Measurements from ENCODE around the gene ORM1.

Gene ORM1

DNA sequence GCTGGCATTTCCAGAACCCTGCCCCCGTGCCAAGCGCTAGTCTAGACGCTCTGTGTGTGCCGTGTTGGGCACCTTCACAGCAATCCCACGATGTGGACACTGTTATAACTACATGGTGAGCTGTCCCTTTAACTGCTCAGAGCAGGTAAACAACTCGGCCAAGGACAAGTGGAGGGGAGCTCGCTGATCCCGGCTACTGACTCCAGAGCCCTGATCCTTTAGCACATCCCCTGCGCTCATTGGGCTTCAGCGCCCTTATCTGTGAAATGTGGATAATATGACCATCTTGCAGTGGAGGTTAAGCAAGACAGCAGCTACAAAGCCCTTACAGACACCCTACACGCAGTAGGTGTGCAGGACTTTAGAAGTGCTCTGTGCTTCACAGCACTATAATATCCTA lies 23.2 kb downstream of the ORM1 start:
- no peak for DNase-seq

GRCh38 chr9:114347675-114348074 lies 24.8 kb downstream of the ORM1 start:
- DNase-seq, result no peak

DNA sequence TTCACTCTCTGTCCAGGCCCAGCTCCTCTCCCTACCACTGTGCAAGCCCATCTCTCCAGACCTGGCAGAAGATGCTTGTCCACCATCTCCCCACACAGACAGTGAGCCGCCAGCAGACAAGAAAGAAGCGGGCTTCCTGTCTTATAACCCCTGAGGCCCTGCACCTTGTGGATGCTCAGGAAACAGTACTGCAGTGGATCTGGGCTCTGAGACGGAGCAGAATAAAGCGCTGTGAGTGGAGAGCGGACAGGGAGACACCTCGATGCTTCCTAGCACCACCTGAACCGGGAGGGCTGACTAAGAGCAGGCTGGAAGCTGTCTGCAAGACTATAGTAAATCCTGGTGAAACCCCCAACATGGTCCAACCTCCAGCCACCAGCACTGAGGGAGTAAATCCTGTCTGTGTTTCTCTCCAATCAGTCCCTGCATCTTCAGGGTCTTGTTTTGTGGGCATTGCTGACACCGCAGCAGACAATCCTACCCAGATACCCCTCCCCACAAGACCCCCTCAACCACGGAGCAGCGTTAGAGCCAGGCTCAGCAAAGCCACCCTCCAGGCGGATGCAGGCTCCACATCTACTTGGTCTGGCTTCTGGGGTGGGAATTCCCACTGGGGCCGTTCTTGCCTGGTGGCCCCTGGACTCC lies 25.5 kb downstream of the ORM1 start:
- DNase-seq, result no peak

- DNase-seq, result peak; percentile 44
These were observed 26.1 kb downstream of the ORM1 start for GRCh38 chr9:114348906-114349482.

DNA sequence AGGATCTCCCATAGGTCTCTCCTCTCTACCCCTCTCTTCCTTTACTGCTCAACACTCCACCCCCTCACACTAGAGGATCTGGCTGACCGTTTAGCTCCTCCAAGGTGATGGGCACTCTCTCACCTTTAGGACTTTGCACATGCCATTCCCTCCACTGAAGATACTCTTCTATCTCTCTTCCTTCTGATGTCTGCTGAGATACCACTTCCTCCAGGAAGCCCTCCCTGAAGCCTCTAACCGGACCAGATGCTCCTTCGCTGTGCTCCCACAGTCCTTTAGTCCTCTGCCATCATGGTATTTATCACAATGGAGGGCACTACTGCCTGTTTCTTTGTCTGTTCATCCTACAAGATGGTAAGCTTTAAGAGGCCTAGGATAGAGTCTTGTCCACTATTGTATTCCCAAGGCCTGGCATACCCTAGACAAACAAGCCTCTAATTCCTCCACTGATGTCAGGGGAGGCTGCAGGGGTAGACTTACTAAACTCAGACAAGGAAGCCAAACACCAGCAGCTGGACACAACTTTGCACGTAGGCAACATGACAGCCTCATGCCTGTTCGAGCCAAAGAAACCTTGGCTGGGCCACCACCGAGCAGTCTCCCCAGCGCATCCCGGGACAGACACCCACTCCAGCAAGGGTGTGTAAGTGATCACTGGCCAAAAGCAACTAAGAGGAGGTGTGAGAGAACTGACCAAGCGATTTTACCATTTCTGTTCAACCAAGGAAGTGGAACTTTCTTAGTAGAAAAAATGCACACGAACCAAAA lies 27.0 kb downstream of the ORM1 start:
- no peak for DNase-seq

- no peak for DNase-seq
These were observed 27.9 kb downstream of the ORM1 start for GRCh38 chr9:114350636-114351401.

GRCh38 chr9:114351932-114352331 lies 29.0 kb downstream of the ORM1 start:
- no peak for DNase-seq

GRCh38 chr9:114355821-114356220 lies 32.9 kb downstream of the ORM1 start:
- DNase-seq, result no peak

- no peak for DNase-seq
These were observed 33.9 kb downstream of the ORM1 start for GRCh38 chr9:114356792-114357191.

DNA sequence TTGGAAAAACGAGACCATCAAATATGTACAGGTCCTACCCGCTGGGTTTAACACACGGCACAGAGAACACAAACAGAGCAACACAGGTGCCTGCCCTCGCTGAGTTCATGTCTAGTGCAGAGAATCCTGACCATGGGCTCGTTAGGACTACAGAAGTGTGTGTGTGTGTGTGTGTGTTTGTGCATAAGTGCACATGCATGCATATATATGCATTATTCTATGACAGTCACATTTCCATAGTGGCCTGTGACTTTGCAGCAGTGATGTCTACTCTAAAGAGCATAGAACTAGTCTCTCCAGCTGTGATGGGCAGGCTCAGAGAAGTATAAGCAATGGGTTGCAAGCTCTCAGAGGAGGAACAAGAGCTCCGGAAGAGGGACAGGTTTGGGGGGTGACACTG lies 34.5 kb downstream of the ORM1 start:
- DNase-seq, result no peak

DNA sequence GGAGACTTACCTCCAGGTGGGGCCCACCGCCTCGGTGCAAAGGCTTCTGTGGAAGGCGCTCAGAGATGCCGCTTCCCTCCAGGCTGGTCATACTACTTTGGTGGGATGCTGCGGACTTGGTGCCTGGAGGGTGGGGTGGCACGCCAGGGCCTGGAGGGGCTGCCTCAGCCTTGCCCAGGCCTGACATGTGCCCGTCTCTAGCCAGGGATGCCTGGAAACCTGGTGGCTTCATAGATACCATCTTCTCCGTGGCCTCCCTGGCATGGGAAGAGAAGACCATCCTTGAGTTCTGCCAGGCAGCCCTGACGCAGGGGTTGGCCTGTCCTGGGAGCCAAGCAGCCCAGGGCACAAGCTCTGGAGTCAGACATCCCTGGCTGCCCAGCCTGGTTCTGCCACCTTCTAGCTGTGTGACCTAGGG lies 35.0 kb downstream of the ORM1 start:
- DNase-seq, result no peak

DNA sequence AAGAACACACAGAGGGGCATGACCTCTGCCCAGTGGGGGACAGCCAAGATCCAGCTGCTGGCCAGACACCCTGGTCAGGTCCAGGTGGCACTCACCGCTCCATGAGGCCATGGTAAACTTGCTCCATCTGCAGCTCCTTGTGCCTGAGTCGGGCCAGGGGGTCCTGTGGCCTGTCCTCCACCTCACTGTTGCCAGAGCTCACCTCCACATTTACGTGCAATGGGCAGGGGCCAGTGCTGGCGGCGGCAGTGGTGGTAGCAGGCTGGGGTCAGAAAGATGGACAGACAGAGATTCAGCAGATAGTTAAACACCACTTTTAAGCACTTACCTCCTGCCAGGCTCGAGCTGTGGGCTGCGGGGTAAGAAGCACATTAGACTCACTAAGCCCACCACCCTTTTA lies 36.9 kb downstream of the ORM1 start:
- no peak for DNase-seq

DNA sequence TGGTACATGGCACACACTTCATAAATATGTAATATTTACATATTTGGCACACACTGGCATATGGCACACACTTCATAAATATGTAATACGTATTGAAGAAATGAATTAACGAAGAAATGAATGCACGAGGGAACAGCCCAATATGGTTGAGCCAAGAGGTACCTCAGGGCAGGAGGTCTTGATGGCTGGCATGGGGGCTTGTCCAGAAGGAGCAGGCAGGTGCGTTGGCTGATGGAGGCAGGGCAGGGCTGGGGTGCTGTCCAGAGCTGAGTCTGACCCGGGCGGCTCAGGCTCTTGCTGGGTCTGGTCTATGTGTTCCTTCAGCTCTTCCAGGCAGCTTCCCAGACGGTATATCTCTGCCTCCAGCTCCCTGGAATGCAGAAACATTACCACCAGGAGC lies 38.6 kb downstream of the ORM1 start:
- DNase-seq, result no peak

DNA sequence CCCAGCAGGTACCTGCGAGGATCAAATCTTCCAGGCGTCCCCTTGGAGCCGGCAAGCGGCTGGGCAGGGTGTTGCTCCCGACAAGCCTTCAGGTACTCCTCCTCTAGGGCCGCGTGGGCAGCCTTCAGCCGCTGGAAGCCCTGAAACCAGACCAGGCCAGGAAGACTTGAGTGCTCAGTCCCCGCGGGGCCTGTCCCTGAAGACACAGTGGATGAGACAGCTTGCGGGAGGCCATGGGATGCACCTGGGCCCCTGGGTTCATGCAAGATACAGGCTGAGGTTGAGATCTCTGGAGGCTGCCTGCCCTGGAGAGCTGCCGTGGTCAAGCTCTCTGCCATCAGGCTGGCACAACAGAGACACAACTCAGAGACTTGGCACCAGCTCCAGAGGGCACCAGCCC lies 39.5 kb downstream of the ORM1 start:
- DNase-seq, result no peak

DNA sequence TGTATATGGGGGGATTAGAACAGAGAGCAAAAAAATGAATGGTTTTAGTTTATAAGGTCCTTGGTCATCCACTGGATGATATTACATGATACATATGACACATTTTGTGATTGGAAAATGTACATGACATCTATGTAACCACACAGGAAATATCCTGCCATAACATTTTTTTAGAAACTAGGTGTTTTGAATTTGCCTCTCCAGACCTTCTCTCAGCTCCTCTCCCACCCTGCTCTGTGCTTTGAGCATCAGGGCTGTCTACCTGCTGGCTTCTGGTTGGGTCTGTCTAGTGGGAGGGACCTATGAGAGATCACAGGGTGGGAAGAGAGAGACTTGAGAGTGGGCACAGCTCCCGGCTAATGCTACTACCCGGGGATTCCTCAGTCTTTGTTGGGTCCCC lies 40.5 kb downstream of the ORM1 start:
- no peak for DNase-seq

DNA sequence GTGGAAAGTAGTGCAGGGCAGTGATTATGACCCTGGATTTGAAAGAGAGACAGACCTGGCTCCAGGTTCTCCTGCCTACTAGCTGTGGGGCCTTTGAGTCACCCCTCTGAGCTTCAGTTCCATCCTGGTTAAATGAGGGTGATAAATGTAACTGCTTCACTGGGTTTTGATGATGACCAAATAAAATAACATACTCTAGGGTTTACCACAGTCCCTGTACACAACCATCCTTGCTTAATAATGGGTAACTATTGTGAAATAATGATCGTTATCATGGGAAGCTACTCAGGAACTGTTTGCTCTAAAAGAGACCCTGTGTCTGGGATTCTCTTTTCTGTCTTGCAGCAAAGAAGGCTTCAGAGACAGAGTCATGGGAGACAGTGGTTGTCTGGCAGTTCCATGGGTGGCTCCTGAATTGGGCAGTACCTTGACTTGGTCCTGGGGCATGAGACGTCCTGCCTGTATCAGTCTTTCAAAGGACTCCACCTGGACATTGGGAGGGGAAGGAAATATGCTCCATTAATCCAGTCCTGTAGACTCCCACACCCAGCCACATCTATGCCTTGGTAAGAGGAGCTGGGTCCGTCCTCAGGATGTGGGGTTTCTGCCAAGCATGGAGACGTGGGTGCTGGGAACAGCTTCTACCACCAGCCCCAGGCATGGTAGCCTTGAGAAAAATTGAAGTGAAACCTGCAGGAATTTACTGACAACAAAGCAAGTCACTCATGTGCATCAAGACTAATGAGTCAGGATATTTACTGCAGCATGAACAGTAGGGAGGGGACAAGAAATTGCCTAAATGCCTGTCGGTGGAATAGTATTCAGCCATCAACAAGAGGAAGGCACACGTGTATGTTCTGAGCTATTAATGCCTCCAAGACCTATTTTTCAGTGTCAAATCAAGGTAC lies 41.5 kb downstream of the ORM1 start:
- no peak for DNase-seq

GRCh38 chr9:114365194-114365593 lies 42.3 kb downstream of the ORM1 start:
- no peak for DNase-seq

DNA sequence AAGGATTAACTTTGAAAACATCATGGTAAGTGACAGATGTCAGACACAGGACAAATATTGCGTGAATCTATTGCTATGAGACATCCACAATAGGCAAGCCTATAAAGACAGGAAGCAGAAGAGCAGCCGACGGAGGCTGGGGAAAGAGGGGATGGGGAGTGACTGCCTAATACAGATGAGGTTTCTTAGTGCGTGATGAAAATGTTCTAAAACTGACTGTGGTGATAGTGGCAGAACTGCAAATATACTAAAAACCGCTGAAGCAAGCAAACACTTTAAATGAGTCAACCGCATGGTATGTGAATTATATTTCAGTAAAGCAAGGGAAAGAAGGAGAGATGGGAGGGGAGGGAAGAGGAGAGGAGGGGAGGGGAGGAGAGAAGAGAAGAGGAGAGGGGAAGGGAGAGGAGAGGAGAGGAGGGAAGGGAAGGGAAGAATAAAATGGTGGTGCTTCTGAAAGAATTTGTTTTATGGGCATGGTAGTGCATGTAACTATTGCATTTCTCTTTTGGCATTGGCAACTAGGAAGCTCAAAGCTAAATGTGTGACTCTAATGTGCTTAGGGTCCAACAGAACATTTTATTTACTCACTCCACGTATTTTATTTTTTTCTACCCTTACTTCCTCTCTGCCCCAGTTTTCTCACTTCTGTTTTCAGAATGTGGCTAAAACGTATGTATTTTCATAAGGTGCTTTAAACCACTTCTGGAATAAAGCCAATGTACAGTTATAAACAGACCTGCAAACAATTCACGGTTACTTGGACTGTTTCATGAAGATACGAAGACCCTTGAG lies 43.6 kb downstream of the ORM1 start:
- no peak for DNase-seq

- no peak for DNase-seq
These were observed 44.5 kb downstream of the ORM1 start for GRCh38 chr9:114367366-114367765.

GRCh38 chr9:114367772-114368569 lies 45.1 kb downstream of the ORM1 start:
- no peak for DNase-seq

Measured in activated CD4-positive, alpha-beta T cell treated with anti-CD3 and anti-CD28 coated beads for 1 hour (primary cell).